Body of pancreas (tissue), 4 donors: ENCODE results near the gene DAPK3.

Experiments
- POLR2A ChIP-seq, 3 donors: fragments of 450-650 bp; IDR thresholded peaks; one replicate each; pipeline ENCODE4 v1.6.1; 2016; ENCODE audit warnings: antibody characterized with exemption in 3 of 3, mild to moderate bottlenecking in 2 of 3
- TF ChIP-seq, protein P1 (sequence below), 7 experiments: fragments of 450-650 bp in 4 of 7; fragments of 200-600 bp in 3 of 7; sonication (generic) in 3 of 7; IDR thresholded peaks; one replicate each; pipeline ENCODE4 v1.5.1; 2016 to 2019; ENCODE audit warnings: antibody characterized with exemption in 7 of 7

DNA sequence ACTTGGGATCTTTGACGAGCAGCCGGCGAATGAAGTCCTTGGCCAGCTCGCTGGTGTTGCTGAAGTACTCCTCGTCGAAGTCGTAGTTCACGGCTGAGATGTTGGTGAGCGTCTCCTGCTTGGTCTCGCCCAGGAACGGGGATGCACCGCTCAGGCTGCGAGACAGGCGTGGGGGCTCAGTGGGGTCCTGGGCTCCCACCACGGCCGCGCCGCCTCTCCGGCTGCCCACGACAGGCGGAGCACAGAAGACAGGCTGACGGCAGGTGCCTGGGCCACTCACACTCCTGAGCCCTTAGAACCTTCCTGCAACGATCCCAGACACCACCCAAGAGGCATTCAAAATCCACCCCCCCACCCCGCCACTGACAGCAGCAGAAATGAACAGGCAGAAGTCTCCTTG, 9.9 kb downstream of the DAPK3 start:
- TF ChIP-seq, protein P1, sequence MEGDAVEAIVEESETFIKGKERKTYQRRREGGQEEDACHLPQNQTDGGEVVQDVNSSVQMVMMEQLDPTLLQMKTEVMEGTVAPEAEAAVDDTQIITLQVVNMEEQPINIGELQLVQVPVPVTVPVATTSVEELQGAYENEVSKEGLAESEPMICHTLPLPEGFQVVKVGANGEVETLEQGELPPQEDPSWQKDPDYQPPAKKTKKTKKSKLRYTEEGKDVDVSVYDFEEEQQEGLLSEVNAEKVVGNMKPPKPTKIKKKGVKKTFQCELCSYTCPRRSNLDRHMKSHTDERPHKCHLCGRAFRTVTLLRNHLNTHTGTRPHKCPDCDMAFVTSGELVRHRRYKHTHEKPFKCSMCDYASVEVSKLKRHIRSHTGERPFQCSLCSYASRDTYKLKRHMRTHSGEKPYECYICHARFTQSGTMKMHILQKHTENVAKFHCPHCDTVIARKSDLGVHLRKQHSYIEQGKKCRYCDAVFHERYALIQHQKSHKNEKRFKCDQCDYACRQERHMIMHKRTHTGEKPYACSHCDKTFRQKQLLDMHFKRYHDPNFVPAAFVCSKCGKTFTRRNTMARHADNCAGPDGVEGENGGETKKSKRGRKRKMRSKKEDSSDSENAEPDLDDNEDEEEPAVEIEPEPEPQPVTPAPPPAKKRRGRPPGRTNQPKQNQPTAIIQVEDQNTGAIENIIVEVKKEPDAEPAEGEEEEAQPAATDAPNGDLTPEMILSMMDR (IDR thresholded peaks at IDR 0.05) = no peak
- TF ChIP-seq POLR2A (IDR thresholded peaks at IDR 0.05) = no peak
